ENCODE results near the gene MTSS2. TPM values are rescaled to one million over a fixed set of nuclear protein-coding genes. Genes with fewer than 3 reads are reported as not detected.

The MTSS2 gene
- total RNA-seq, 4 donors from 2014 or later: 74.9 to 238 (median 130) TPM

DNA sequence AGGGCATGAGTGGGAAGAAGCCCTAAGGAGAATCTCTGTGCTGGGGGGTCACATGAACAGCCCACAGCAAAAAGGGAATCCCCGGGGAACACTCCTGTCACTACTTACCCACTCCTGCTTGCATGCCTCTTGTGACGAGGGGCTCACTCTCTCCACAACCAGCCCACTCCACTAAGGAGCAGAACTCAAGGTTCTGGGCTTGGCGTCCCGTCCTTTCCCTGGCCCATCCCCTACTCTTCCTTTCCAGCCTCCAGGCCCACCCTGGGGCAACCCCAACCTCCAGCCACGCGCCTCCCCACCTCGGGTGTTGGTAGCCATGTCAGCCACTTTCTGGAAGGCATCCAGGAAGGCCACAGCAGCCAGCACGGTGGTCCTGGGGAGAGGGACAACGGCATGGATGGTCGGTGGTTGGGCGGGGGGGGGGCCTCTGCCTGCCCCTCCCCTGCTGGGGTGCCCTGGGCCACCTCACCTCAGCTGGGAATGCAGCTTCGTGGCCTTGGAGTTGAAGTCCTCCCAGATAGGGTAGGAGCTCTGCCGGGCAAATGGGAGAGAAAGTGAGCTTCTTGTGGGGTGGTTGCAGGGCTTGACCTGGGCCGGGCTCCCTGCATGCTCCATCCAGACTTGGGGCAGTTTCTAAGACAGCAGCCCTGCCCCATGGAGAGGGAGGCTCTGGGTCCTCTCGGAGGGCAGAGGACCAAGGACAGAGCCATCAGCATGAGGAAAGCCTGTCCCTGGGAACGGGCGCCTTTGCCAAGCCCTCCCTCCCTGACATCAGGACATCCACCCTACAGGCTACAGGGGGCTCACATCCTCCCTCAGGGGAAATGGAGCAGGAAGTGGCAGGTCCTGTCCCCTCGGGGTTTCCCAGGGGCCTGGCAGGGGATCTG is 5.1 kb downstream of the MTSS2 start:
- WGBS: 51% methylated on average over 16 of the region's 18 CpGs
- peak overlapping the region in 2 of 4 donors; percentile 4 to 7 for H3K4me3 ChIP-seq
- peaks cover 34 to 61% (median 43%) of the 10 kb centered on the region in 4 donors for H3K36me3 ChIP-seq
- H3K4me1 ChIP-seq: peaks cover 53 to 86% (median 77%) of the 10 kb centered on the region in 4 donors
- peak overlapping the region; percentile 86 to 99 (median 93) for H3K27ac ChIP-seq (replicated peaks in 1 of 4)
- TF ChIP-seq POLR2AphosphoS5 (IDR thresholded peaks at IDR 0.05) (no peak), POLR2A (IDR thresholded peaks at IDR 0.05; ENCODE audit: low read depth) (no peak), CTCF (IDR thresholded peaks at IDR 0.05) (no peak), EP300 (IDR thresholded peaks at IDR 0.05) (no peak)
- no peaks in the 10 kb centered on the region for H3K9me3 ChIP-seq
- no peaks in the 10 kb centered on the region for H3K27me3 ChIP-seq
- intact Hi-C loops (cut with DNase I): loop anchor here (1.0 kb wide), 2 partner anchors 58 to 91 kb away; no protein-coding TSS in a partner anchor
- DNase-seq (ENCODE audit: extremely low spot score): no peak

DNA sequence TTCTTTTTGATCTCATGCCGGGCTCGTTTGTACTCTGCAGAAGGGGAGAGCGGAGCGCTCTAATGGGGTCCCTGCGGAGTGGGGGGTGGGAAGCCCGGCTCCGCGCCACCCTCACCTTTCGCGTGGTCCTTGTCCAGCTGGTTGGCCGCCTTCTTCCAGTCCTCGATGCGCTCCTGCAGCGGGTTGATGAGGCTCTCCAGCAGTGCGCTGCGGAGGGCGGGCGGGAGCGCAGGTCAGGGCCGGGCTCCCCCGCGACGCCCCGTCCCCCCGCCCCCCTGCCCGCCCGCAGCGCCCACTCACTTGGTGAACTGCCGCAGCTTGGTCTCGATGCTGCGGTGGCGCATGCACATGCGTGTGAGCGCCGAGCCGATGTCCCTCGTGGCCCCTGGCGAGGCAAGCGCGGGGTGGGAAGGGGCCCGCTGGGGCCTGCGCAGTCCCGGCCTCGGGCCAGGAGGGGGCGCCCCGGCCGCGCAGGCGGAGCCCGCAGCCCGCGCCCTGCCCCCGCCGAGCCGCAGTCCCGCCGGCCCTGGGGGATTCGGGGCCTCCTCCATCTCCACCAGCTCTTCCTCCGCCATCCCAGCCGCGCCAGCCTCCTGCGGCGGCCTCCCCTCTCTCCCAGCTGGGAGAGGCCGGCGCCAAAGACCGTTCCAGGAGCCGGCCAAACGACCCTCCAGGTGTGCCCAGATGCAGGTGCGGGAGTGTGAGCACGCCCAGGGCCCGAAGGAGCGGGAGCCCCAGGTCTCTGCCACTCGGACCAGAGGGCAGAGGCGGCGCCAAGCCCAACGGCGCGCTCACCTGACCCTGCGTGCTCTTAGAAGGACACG is 6.0 kb downstream of the MTSS2 start:
- WGBS: 82% methylated on average over 14 of the region's 80 CpGs
- no peaks in the 10 kb centered on the region for H3K9me3 ChIP-seq
- H3K27ac ChIP-seq (replicated peaks in 1 of 4): peak overlapping the region; percentile 86 to 99 (median 93)
- no peak for DNase-seq (ENCODE audit: extremely low spot score)
- H3K27me3 ChIP-seq: no peaks in the 10 kb centered on the region
- intact Hi-C loops (cut with DNase I): loop anchor here (1.0 kb wide), 2 partner anchors 58 to 91 kb away; no protein-coding TSS in a partner anchor
- H3K4me1 ChIP-seq: peaks cover 51 to 82% (median 73%) of the 10 kb centered on the region in 4 donors
- H3K4me3 ChIP-seq: no peak overlapping the region
- peaks cover 39 to 70% (median 51%) of the 10 kb centered on the region in 4 donors for H3K36me3 ChIP-seq
- TF ChIP-seq EP300 (IDR thresholded peaks at IDR 0.05) (no peak), CTCF (IDR thresholded peaks at IDR 0.05) (peak; percentile 74 to 89 (median 77))

DNA sequence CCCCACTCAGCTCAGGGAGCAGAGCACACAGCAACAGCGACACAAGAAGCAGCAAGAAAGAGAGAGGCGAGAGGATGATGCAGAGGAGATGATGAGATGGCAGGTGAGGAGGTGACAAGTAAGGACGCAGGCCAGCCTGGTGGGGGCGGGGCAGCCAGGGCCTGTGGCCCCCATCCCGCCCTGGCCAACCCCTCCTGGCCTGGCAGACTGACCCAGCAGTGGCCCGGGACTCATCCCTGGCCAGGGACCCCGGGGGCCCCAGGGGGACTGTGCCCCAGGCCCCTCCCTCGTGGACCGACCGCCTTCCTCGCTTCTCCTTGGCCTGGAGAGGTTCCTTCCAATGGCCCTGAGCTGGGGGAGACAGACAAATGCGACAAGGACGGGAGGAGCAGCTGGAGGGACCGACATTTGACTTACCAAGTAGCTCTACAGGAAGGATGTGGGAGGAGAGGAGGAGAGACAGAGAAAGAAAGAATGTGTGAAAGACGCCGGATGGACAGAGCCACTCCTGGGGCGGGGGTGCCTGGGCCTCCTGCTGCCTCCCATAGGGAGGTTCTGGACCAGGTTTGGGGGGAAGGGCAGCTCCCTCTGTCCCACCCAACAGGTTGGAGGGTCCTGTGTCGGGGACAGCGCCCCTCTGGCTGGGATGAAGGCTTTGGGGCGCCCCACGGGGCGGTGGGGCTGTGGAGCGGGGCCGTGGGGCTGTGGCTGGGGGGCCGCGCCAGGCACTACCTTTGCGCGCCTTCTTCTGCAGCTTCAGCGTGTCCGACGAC is 6.8 kb downstream of the MTSS2 start:
- intact Hi-C loops (cut with DNase I): no loop called here
- Histone ChIP-seq H3K36me3 (peaks cover 47 to 78% (median 59%) of the 10 kb centered on the region in 4 donors), H3K4me1 (peaks cover 43 to 74% (median 65%) of the 10 kb centered on the region in 4 donors), H3K27me3 (no peaks in the 10 kb centered on the region), H3K27ac (replicated peaks in 1 of 4) (peak overlapping the region; percentile 86 to 99 (median 93)), H3K9me3 (no peaks in the 10 kb centered on the region), H3K4me3 (no peak overlapping the region)
- TF ChIP-seq EP300 (IDR thresholded peaks at IDR 0.05) (no peak), POLR2A (IDR thresholded peaks at IDR 0.05; ENCODE audit: low read depth) (no peak), POLR2AphosphoS5 (IDR thresholded peaks at IDR 0.05) (no peak), CTCF (IDR thresholded peaks at IDR 0.05) (no peak)
- no peak for DNase-seq (ENCODE audit: extremely low spot score)
- 83% methylated on average over 25 of the region's 31 CpGs for WGBS

DNA sequence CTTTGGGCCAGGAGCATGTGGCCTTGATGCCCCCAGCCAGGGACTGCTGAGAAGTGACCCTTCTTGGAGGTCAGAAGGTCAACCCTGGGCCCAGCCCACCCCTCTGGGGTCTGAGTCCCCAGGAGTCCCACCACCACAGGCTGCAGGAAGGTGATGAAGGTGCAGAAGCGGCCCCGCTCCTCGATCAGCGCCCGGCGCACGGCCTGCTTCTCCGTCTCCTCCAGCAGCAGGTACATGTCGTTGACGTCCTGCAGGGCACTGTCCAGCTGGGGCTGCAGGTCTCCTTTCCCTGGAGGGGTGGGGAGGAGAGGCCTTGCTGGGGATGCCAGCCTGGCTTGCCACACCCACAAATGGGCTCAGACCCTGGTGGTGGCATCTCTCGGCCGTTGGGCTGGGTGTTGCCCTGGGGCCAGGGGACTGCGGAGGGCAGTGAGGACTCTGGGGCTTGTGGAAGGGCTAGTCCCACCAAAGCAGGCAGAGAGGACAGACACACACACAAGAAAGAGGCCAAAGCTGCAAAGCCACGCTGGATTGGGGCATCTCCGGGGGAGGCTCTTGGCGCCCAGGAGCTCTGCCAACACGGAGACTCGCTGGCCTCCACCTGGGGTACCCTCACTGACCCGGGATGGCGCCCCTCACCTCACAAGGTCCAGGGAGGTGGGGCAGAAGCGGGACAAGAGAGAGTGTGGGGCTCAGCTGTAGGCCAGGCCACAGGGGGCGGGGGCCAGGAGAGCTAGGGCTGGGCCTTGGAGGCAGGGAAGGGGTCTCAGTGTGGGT is 7.5 kb downstream of the MTSS2 start:
- intact Hi-C loops (cut with DNase I): no loop called here
- H3K27me3 ChIP-seq: no peaks in the 10 kb centered on the region
- H3K9me3 ChIP-seq: no peaks in the 10 kb centered on the region
- H3K4me1 ChIP-seq: peaks cover 35 to 67% (median 58%) of the 10 kb centered on the region in 4 donors
- peak overlapping the region; percentile 86 to 99 (median 93) for H3K27ac ChIP-seq (replicated peaks in 1 of 4)
- WGBS: 91% methylated on average over 10 of the region's 22 CpGs
- peaks cover 53 to 81% (median 62%) of the 10 kb centered on the region in 4 donors for H3K36me3 ChIP-seq
- no peak overlapping the region for H3K4me3 ChIP-seq
- TF ChIP-seq EP300 (IDR thresholded peaks at IDR 0.05): no peak
- TF ChIP-seq CTCF (IDR thresholded peaks at IDR 0.05): no peak
- TF ChIP-seq POLR2A (IDR thresholded peaks at IDR 0.05; ENCODE audit: low read depth): no peak
- TF ChIP-seq POLR2AphosphoS5 (IDR thresholded peaks at IDR 0.05): no peak
- DNase-seq (ENCODE audit: extremely low spot score): no peak

All from esophagus muscularis mucosa (tissue), 4 donors.